Liver (tissue), 9 donors: ENCODE results near the gene CHRNA4. TPM values are rescaled to one million over a fixed set of nuclear protein-coding genes. Genes with fewer than 3 reads are reported as not detected.

ENCODE experiments used
- DNase-seq: peaks from one replicate; pipeline ENCODE4 v3.0.0-alpha.2; 2017; ENCODE audit warnings: low spot score
- H3K27ac ChIP-seq, 2 donors: one replicate each; pipeline ENCODE4 v1.7.0; 2013; ENCODE audit warnings: inconsistent platforms in 2 of 2, low read length in 2 of 2, control low read depth in 1 of 2, low read depth in 1 of 2, mild to moderate bottlenecking in 1 of 2
- H3K27me3 ChIP-seq, 4 donors: one replicate each; pipeline versions ENCODE4 v1.6.1 to v1.7.0; 2013; ENCODE audit warnings: low read length in 3 of 4, inconsistent platforms in 1 of 4, mild to moderate bottlenecking in 1 of 4, moderate library complexity in 1 of 4; ENCODE audit not compliant: control insufficient read depth in 4 of 4, insufficient read depth in 4 of 4
- H3K36me3 ChIP-seq, 4 donors: one replicate each; pipeline versions ENCODE4 v1.6.1 to v1.7.0; 2013; ENCODE audit warnings: low read length in 3 of 4, mild to moderate bottlenecking in 3 of 4, low read depth in 1 of 4, moderate library complexity in 1 of 4; ENCODE audit not compliant: control insufficient read depth in 4 of 4, insufficient read depth in 3 of 4
- H3K4me1 ChIP-seq, 4 donors: one replicate each; pipeline versions ENCODE4 v1.6.1 to v1.7.0; 2013; ENCODE audit warnings: low read length in 3 of 4, mild to moderate bottlenecking in 3 of 4, moderate library complexity in 1 of 4; ENCODE audit not compliant: control insufficient read depth in 4 of 4, insufficient read depth in 4 of 4
- H3K4me3 ChIP-seq, 3 donors: one replicate each; pipeline versions ENCODE4 v1.6.1 to v1.7.0; 2013; ENCODE audit warnings: low read length in 3 of 3, control low read depth in 1 of 3, low read depth in 1 of 3, mild to moderate bottlenecking in 1 of 3
- H3K9ac ChIP-seq, 2 donors: one replicate each; pipeline ENCODE4 v1.7.0; 2013; ENCODE audit warnings: low read length in 2 of 2, mild to moderate bottlenecking in 2 of 2, moderate library complexity in 2 of 2, control low read depth in 1 of 2, low read depth in 1 of 2
- H3K9me3 ChIP-seq, 4 donors: one replicate each; pipeline versions ENCODE4 v1.6.1 to v1.7.0; 2013; ENCODE audit warnings: low read length in 3 of 4; ENCODE audit not compliant: control insufficient read depth in 4 of 4
- EGR1 ChIP-seq, 2 donors: IDR thresholded peaks; 2 replicates each; pipeline ENCODE4 v1.6.1; 2016 to 2018; ENCODE audit warnings: antibody characterized with exemption in 2 of 2, low read depth in 2 of 2
- FOXA1 ChIP-seq: IDR thresholded peaks from 2 replicates; pipeline ENCODE4 v1.6.1; 2016; ENCODE audit warnings: antibody characterized with exemption
- FOXA2 ChIP-seq: IDR thresholded peaks from 2 replicates; pipeline ENCODE4 v1.6.1; 2016; ENCODE audit warnings: antibody characterized with exemption
- GABPA ChIP-seq, 2 donors: IDR thresholded peaks in 1 of 2; conservative IDR thresholded peaks in 1 of 2; 2 replicates each; pipeline ENCODE4 v1.6.1; 2016; ENCODE audit warnings: antibody characterized with exemption in 2 of 2, mild to moderate bottlenecking in 1 of 2, moderate library complexity in 1 of 2
- HNF4A ChIP-seq, 2 donors: conservative IDR thresholded peaks; 2 replicates each; pipeline ENCODE4 v1.6.1; 2016; ENCODE audit warnings: antibody characterized with exemption in 2 of 2, mild to moderate bottlenecking in 2 of 2
- HNF4G ChIP-seq: IDR thresholded peaks from 2 replicates; pipeline ENCODE4 v1.6.1; 2016; ENCODE audit warnings: antibody characterized with exemption
- JUND ChIP-seq, 2 donors: IDR thresholded peaks; 2 replicates each; pipeline ENCODE4 v1.6.1; 2016; ENCODE audit warnings: antibody characterized with exemption in 2 of 2
- NR2F2 ChIP-seq: IDR thresholded peaks from 2 replicates; pipeline ENCODE4 v1.6.1; 2016; ENCODE audit warnings: antibody characterized with exemption
- RAD21 ChIP-seq, 2 donors: IDR thresholded peaks; 2 replicates each; pipeline ENCODE4 v1.6.1; 2016; ENCODE audit warnings: antibody characterized with exemption in 2 of 2, mild to moderate bottlenecking in 2 of 2
- RXRA ChIP-seq, 2 donors: IDR thresholded peaks; 2 replicates each; pipeline ENCODE4 v1.6.1; 2017 to 2018; ENCODE audit warnings: antibody characterized with exemption in 2 of 2, mild to moderate bottlenecking in 1 of 2
- SP1 ChIP-seq: IDR thresholded peaks from 2 replicates; pipeline ENCODE4 v1.6.1; 2018; ENCODE audit warnings: antibody characterized with exemption, mild to moderate bottlenecking
- TAF1 ChIP-seq: conservative IDR thresholded peaks from 2 replicates; pipeline ENCODE4 v1.6.1; 2016; ENCODE audit warnings: antibody characterized with exemption, mild to moderate bottlenecking
- YY1 ChIP-seq: IDR thresholded peaks from 2 replicates; pipeline ENCODE4 v1.6.1; 2016; ENCODE audit warnings: antibody characterized with exemption, mild to moderate bottlenecking
- WGBS: extraction: QIAGEN DNeasy Blood & Tissue Kit; methylation state at CpG from one replicate; pipeline ENCODE4 v1.1.7; 2013; 5-methylcytosine and 5-hydroxymethylcytosine counted together
- polyA plus RNA-seq, 2 donors: library from polyadenylated mRNA; stranded (reverse) in 1 of 2; unstranded in 1 of 2; fragments of 200-250 nt in 1 of 2; fragments of >200 nt in 1 of 2; fragmentation: Nextera tagmentation in 1 of 2; extraction: Ambion mirVana in 1 of 2; gene quantifications; one replicate each; pipeline versions ENCODE4 v1.2.1 to v1.2.3, GENCODE V29; 2013 to 2015
- total RNA-seq, 2 donors: library from RNA; depleted of rRNA; stranded (reverse); fragments of >200 nt; gene quantifications; one replicate each; pipeline ENCODE4 v1.2.3, GENCODE V29; 2014
- TF ChIP-seq, protein P1 (sequence below): IDR thresholded peaks from 2 replicates; pipeline ENCODE4 v1.6.1; 2016; ENCODE audit warnings: antibody characterized with exemption
- TF ChIP-seq, protein P2 (sequence below): IDR thresholded peaks from 2 replicates; pipeline ENCODE4 v1.6.1; 2016; ENCODE audit warnings: antibody characterized with exemption
- TF ChIP-seq, protein P3 (sequence below): IDR thresholded peaks from 2 replicates; pipeline ENCODE4 v1.6.1; 2016; ENCODE audit warnings: antibody characterized with exemption
- TF ChIP-seq, protein P4 (sequence below): IDR thresholded peaks from 2 replicates; pipeline ENCODE4 v1.6.1; 2016; ENCODE audit warnings: antibody characterized with exemption, mild to moderate bottlenecking
- TF ChIP-seq, protein P5 (sequence below): fragments of 150-350 bp; IDR thresholded peaks from 2 replicates; pipeline ENCODE4 v1.5.1; 2017; ENCODE audit warnings: improper control_type of control experiment, low read depth, low read length; ENCODE audit not compliant: missing input control
- donor health status: healthy.
- donor health status: healthy.
- donor health status: healthy.
- donor health status: healthy.
- donor health status: healthy.

Gene CHRNA4
- total and polyA plus RNA-seq, 4 donors = 3.2 to 23.3 (median 6.4) TPM; not detected in 1

DNA sequence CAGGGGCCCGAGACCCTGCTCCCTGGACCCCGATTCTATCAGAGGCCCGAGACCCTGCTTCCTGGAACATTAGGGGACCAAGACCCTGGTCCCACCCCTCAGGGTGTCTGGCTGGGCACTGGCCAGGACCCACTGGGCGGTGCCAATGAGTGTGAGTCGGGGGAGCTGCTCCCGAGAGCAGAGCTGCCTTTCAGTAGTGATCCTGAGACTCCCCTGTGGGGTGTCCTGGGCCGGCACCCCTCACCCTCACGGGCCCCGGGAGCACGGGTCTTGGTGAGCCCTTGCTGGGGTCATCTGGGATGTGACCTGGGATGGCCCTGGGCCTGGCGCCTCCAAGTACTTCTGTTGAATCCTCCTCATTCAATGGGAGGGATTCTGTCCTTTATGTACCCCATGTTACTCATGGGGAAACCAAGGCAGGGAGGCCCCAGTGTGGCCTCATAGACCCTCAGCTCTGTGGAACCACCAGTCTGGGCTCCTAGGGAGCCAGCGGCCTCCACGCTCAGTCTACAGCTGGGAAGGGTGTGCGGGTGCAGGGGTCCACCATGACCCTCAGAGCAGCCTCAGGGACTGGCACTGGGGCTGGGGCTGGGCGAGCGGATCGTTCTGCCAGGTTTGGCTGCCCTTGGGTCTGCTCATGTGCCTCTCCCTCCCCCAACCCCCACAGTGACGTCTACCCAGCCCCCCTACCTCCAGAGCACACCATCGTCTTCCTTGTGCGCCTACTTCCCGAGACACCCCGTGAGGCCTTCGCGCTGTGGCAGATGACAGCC, 42.6 kb downstream of the CHRNA4 start:
- TF ChIP-seq SP1 (no peak), FOXA1 (no peak), FOXA2 (no peak), HNF4A (conservative IDR thresholded peaks at IDR 0.05) (no peak), HNF4G (no peak), GABPA (IDR thresholded peaks at IDR 0.05 in 1 of 2, conservative IDR thresholded peaks at IDR 0.05 in 1 of 2) (no peak), NR2F2 (no peak), TAF1 (no peak), JUND (IDR thresholded peaks at IDR 0.05) (no peak)
- TF ChIP-seq, protein P1, sequence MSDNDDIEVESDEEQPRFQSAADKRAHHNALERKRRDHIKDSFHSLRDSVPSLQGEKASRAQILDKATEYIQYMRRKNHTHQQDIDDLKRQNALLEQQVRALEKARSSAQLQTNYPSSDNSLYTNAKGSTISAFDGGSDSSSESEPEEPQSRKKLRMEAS = no peak
- TF ChIP-seq, protein P2, sequence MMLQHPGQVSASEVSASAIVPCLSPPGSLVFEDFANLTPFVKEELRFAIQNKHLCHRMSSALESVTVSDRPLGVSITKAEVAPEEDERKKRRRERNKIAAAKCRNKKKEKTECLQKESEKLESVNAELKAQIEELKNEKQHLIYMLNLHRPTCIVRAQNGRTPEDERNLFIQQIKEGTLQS = no peak
- TF ChIP-seq, protein P3, sequence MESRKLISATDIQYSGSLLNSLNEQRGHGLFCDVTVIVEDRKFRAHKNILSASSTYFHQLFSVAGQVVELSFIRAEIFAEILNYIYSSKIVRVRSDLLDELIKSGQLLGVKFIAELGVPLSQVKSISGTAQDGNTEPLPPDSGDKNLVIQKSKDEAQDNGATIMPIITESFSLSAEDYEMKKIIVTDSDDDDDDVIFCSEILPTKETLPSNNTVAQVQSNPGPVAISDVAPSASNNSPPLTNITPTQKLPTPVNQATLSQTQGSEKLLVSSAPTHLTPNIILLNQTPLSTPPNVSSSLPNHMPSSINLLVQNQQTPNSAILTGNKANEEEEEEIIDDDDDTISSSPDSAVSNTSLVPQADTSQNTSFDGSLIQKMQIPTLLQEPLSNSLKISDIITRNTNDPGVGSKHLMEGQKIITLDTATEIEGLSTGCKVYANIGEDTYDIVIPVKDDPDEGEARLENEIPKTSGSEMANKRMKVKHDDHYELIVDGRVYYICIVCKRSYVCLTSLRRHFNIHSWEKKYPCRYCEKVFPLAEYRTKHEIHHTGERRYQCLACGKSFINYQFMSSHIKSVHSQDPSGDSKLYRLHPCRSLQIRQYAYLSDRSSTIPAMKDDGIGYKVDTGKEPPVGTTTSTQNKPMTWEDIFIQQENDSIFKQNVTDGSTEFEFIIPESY = no peak
- TF ChIP-seq, protein P4, sequence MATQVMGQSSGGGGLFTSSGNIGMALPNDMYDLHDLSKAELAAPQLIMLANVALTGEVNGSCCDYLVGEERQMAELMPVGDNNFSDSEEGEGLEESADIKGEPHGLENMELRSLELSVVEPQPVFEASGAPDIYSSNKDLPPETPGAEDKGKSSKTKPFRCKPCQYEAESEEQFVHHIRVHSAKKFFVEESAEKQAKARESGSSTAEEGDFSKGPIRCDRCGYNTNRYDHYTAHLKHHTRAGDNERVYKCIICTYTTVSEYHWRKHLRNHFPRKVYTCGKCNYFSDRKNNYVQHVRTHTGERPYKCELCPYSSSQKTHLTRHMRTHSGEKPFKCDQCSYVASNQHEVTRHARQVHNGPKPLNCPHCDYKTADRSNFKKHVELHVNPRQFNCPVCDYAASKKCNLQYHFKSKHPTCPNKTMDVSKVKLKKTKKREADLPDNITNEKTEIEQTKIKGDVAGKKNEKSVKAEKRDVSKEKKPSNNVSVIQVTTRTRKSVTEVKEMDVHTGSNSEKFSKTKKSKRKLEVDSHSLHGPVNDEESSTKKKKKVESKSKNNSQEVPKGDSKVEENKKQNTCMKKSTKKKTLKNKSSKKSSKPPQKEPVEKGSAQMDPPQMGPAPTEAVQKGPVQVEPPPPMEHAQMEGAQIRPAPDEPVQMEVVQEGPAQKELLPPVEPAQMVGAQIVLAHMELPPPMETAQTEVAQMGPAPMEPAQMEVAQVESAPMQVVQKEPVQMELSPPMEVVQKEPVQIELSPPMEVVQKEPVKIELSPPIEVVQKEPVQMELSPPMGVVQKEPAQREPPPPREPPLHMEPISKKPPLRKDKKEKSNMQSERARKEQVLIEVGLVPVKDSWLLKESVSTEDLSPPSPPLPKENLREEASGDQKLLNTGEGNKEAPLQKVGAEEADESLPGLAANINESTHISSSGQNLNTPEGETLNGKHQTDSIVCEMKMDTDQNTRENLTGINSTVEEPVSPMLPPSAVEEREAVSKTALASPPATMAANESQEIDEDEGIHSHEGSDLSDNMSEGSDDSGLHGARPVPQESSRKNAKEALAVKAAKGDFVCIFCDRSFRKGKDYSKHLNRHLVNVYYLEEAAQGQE = no peak
- Histone ChIP-seq H3K4me1 (no peaks in the 10 kb centered on the region), H3K9me3 (no peaks in the 10 kb centered on the region), H3K9ac (no peak overlapping the region), H3K36me3 (no peaks in the 10 kb centered on the region), H3K4me3 (no peak overlapping the region), H3K27me3 (no peaks in the 10 kb centered on the region), H3K27ac (no peak overlapping the region)
- no peak for DNase-seq
- WGBS = 89% methylated on average over 24 of the region's 24 CpGs

DNA sequence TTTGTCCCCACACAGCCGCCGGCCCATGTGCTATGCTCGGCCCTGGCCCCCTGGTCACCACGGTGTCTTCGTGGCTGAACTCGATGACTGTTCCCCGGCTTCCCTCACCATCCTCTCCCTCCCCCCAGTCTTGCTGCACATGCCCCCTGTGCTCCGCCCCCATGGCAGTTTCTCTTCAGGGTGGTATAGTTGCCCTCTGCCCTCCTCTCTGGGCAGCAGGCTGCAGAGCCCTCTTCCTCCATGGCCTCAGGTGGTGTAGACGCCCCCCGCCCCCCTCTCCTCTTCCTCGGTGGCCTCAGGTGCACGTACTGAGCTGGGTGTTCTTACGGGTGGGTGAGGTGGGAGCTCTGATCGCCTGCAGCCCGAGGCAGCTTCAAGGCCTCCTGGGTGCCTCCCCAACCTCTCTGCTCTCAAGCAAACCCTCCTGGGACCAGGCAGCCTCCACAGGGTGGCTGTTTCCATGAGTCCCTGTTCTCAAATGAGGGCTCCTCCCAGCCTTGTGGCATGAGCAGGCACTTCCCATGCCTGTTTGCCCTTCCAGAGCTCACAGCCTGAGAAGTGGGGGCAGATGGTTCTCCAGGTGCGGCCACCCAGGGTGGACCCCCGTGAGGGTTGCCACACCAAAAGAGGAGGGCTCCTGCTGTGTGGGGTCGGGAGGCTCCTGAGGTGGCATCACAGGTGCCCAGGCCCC, 43.4 kb downstream of the CHRNA4 start:
- no peaks in the 10 kb centered on the region for H3K4me1 ChIP-seq
- no peak for TF ChIP-seq TAF1
- TF ChIP-seq, protein P4 = no peak
- no peak for TF ChIP-seq SP1
- no peak for TF ChIP-seq YY1
- no peak for TF ChIP-seq RAD21 (IDR thresholded peaks at IDR 0.05)
- TF ChIP-seq RXRA (IDR thresholded peaks at IDR 0.05) = no peak
- no peak for TF ChIP-seq GABPA (IDR thresholded peaks at IDR 0.05 in 1 of 2, conservative IDR thresholded peaks at IDR 0.05 in 1 of 2)
- TF ChIP-seq FOXA1 = no peak
- no peak for TF ChIP-seq FOXA2
- no peak for TF ChIP-seq NR2F2
- TF ChIP-seq HNF4G = no peak
- TF ChIP-seq, protein P5, sequence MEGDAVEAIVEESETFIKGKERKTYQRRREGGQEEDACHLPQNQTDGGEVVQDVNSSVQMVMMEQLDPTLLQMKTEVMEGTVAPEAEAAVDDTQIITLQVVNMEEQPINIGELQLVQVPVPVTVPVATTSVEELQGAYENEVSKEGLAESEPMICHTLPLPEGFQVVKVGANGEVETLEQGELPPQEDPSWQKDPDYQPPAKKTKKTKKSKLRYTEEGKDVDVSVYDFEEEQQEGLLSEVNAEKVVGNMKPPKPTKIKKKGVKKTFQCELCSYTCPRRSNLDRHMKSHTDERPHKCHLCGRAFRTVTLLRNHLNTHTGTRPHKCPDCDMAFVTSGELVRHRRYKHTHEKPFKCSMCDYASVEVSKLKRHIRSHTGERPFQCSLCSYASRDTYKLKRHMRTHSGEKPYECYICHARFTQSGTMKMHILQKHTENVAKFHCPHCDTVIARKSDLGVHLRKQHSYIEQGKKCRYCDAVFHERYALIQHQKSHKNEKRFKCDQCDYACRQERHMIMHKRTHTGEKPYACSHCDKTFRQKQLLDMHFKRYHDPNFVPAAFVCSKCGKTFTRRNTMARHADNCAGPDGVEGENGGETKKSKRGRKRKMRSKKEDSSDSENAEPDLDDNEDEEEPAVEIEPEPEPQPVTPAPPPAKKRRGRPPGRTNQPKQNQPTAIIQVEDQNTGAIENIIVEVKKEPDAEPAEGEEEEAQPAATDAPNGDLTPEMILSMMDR = no peak
- TF ChIP-seq JUND (IDR thresholded peaks at IDR 0.05) = no peak
- TF ChIP-seq EGR1 (IDR thresholded peaks at IDR 0.05; ENCODE audit: low read depth in 2 of 2) = no peak
- no peak for TF ChIP-seq HNF4A (conservative IDR thresholded peaks at IDR 0.05)
- H3K27ac ChIP-seq = no peak overlapping the region
- H3K9ac ChIP-seq = no peak overlapping the region
- no peaks in the 10 kb centered on the region for H3K27me3 ChIP-seq
- H3K9me3 ChIP-seq = no peaks in the 10 kb centered on the region
- DNase-seq = no peak
- H3K36me3 ChIP-seq = no peaks in the 10 kb centered on the region
- no peak overlapping the region for H3K4me3 ChIP-seq
- WGBS = 79% methylated on average over 18 of the region's 18 CpGs
